SK-N-SH (cell line): Measurements from ENCODE around the gene TSPAN15. TPM values are rescaled to one million over a fixed set of nuclear protein-coding genes. Genes with fewer than 3 reads are reported as not detected.

Experiments used
- CTCF ChIA-PET: fragments of 300-600, 350-600 bp; formaldehyde crosslinking; extraction: SDS; loops from one replicate; lab custom pipeline; 2021; lab: Yijun Ruan, JAX
- POLR2A ChIA-PET: fragments of 350-600 bp; sonication (Branson Sonifier 250); formaldehyde crosslinking; extraction: SDS; loops from one replicate; lab custom pipeline; 2020; ENCODE audit warnings: antibody characterized with exemption, inconsistent platforms; lab: Yijun Ruan, JAX
- DNase-seq: peaks from one replicate; pipeline ENCODE4 v3.0.0; 2012
- H2AFZ ChIP-seq: fragments of 200-600 bp; sonication (generic); 2 replicates; pipeline ENCODE4 v1.8.1; 2016; ENCODE audit warnings: antibody characterized with exemption, mild to moderate bottlenecking, low read depth
- H3F3A ChIP-seq: fragments of 200-600 bp; sonication (generic); replicated peaks from 2 replicates; pipeline ENCODE3; 2016; ENCODE audit warnings: antibody characterized with exemption, mild to moderate bottlenecking; ENCODE audit not compliant: insufficient read depth
- H3K27ac ChIP-seq, 2 experiments: fragments of 200-500 bp in 1 of 2; fragments of 200-600 bp in 1 of 2; sonication (Bioruptor generic) in 1 of 2; sonication (generic), shearing (Covaris generic) in 1 of 2; 2 replicates each; pipeline versions ENCODE4 v1.5.1 to v1.6.1; 2014 to 2016; ENCODE audit warnings: low read depth in 2 of 2, inconsistent platforms in 1 of 2, low read length in 1 of 2, mild to moderate bottlenecking in 1 of 2, mixed read lengths in 1 of 2
- H3K27me3 ChIP-seq: fragments of 200-600 bp; sonication (generic), shearing (Covaris generic); 2 replicates; pipeline ENCODE4 v1.6.1; 2016; ENCODE audit warnings: mixed run types; ENCODE audit not compliant: insufficient read depth
- H3K36me3 ChIP-seq, 2 experiments: fragments of 200-500 bp in 1 of 2; fragments of 200-600 bp in 1 of 2; sonication (Bioruptor generic) in 1 of 2; sonication (generic) in 1 of 2; replicated peaks in 1 of 2; 2 replicates each; pipeline versions ENCODE3 to v1.5.1; 2014 to 2016; ENCODE audit warnings: low read length in 1 of 2, mild to moderate bottlenecking in 1 of 2; ENCODE audit not compliant: insufficient read depth in 2 of 2, control insufficient read depth in 1 of 2
- H3K4me1 ChIP-seq, 2 experiments: fragments of 200-500 bp in 1 of 2; fragments of 200-600 bp in 1 of 2; sonication (Bioruptor generic) in 1 of 2; sonication (generic), shearing (Covaris generic) in 1 of 2; 2 replicates each; pipeline versions ENCODE4 v1.5.1 to v1.6.1; 2014 to 2016; ENCODE audit warnings: low read depth in 1 of 2, low read length in 1 of 2, mixed run types in 1 of 2; ENCODE audit not compliant: insufficient read depth in 2 of 2, control insufficient read depth in 1 of 2
- H3K4me2 ChIP-seq: fragments of 200-600 bp; sonication (generic), shearing (Covaris generic); 2 replicates; pipeline ENCODE4 v1.6.1; 2017; ENCODE audit warnings: mixed run types
- H3K4me3 ChIP-seq, 2 experiments: fragments of 200-500 bp in 1 of 2; fragments of 200-600 bp in 1 of 2; sonication (Bioruptor generic) in 1 of 2; sonication (generic), shearing (Covaris generic) in 1 of 2; 2 replicates each; pipeline versions ENCODE4 v1.5.1 to v1.8.1; 2014 to 2016; ENCODE audit warnings: low read depth in 2 of 2, inconsistent platforms in 1 of 2, low read length in 1 of 2, mild to moderate bottlenecking in 1 of 2, mixed read lengths in 1 of 2, moderate library complexity in 1 of 2
- H3K79me2 ChIP-seq: fragments of 200-600 bp; sonication (generic); 2 replicates; pipeline ENCODE4 v1.8.1; 2017; ENCODE audit warnings: mild to moderate bottlenecking; ENCODE audit not compliant: insufficient read depth
- H3K9ac ChIP-seq: fragments of 200-600 bp; sonication (generic); 2 replicates; pipeline ENCODE4 v1.6.1; 2017; ENCODE audit warnings: mixed run types
- H3K9me2 ChIP-seq: fragments of 200-600 bp; sonication (generic); 2 replicates; pipeline ENCODE4 v1.6.1; 2017; ENCODE audit warnings: mixed run types
- H3K9me3 ChIP-seq: fragments of 200-600 bp; sonication (generic); 2 replicates; pipeline ENCODE4 v1.6.1; 2017; ENCODE audit warnings: mixed run types, mild to moderate bottlenecking, moderate library complexity
- H4K20me1 ChIP-seq: fragments of 200-600 bp; sonication (generic); 2 replicates; pipeline ENCODE4 v1.6.1; 2017; ENCODE audit warnings: mild to moderate bottlenecking, mixed run types; ENCODE audit not compliant: insufficient read depth
- CHD2 ChIP-seq: fragments of 150-350 bp; IDR thresholded peaks from 2 replicates; pipeline ENCODE4 v1.6.1; 2018; ENCODE audit warnings: low read length; ENCODE audit not compliant: partially characterized antibody
- EZH2phosphoT487 ChIP-seq: fragments of 200-600 bp; sonication (generic); IDR thresholded peaks from 2 replicates; pipeline ENCODE4 v1.6.1; 2017; ENCODE audit warnings: low read depth, mixed run types, mild to moderate bottlenecking, antibody characterized with exemption, moderate library complexity, borderline replicate concordance
- FOSL2 ChIP-seq: IDR thresholded peaks from 2 replicates; pipeline ENCODE4 v1.4.0; 2012; ENCODE audit warnings: low read depth, mild to moderate bottlenecking, moderate library complexity, borderline replicate concordance
- FOXJ3 ChIP-seq: sonication (generic); formaldehyde crosslinking; IDR thresholded peaks from 2 replicates; pipeline ENCODE4 v1.5.1; 2020; ENCODE audit warnings: mild to moderate bottlenecking, missing genetic modification reagents
- FOXM1 ChIP-seq: IDR thresholded peaks from 2 replicates; pipeline ENCODE4 v1.4.0; 2012; ENCODE audit warnings: low read depth, mild to moderate bottlenecking
- GABPA ChIP-seq: IDR thresholded peaks from 2 replicates; pipeline ENCODE4 v1.4.0; 2012; ENCODE audit warnings: low read depth, mild to moderate bottlenecking
- IRF3 ChIP-seq: fragments of 150-350 bp; IDR thresholded peaks from 2 replicates; pipeline ENCODE4 v1.6.1; 2016; ENCODE audit warnings: mild to moderate bottlenecking, low read depth, low read length
- JUND ChIP-seq: IDR thresholded peaks from 2 replicates; pipeline ENCODE4 v1.4.0; 2012
- NFIC ChIP-seq: IDR thresholded peaks from 2 replicates; pipeline ENCODE4 v1.4.0; 2012; ENCODE audit warnings: borderline replicate concordance
- NRF1 ChIP-seq: IDR thresholded peaks from 2 replicates; pipeline ENCODE4 v1.6.1; 2012; ENCODE audit warnings: low read depth, mild to moderate bottlenecking, low read length
- POLR2AphosphoS5 ChIP-seq: IDR thresholded peaks from 2 replicates; pipeline ENCODE4 v1.6.1; 2012; ENCODE audit warnings: low read depth, low read length
- REST ChIP-seq: IDR thresholded peaks from 2 replicates; pipeline ENCODE4 v1.6.1; 2012; ENCODE audit warnings: mild to moderate bottlenecking, low read depth, low read length, moderate library complexity
- RFX5 ChIP-seq: IDR thresholded peaks from 2 replicates; pipeline ENCODE4 v1.6.1; 2012; ENCODE audit warnings: mild to moderate bottlenecking, improper control_type of control experiment, low read length
- RXRA ChIP-seq: IDR thresholded peaks from 2 replicates; pipeline ENCODE4 v1.4.0; 2012; ENCODE audit warnings: low read depth, mild to moderate bottlenecking, borderline replicate concordance
- TAF1 ChIP-seq: IDR thresholded peaks from 2 replicates; pipeline ENCODE4 v1.6.1; 2012; ENCODE audit warnings: low read depth, mild to moderate bottlenecking, low read length, moderate library complexity, borderline replicate concordance
- TCF12 ChIP-seq: IDR thresholded peaks from 2 replicates; pipeline ENCODE4 v1.4.0; 2012
- USF1 ChIP-seq: IDR thresholded peaks from 2 replicates; pipeline ENCODE4 v1.4.0; 2012; ENCODE audit warnings: low read depth, borderline replicate concordance
- YY1 ChIP-seq: IDR thresholded peaks from 2 replicates; pipeline ENCODE4 v1.4.0; 2012; ENCODE audit warnings: low read depth, mild to moderate bottlenecking
- ZBTB33 ChIP-seq: IDR thresholded peaks from 2 replicates; pipeline ENCODE4 v1.4.0; 2012; ENCODE audit warnings: low read depth, borderline replicate concordance
- WGBS: methylation state at CpG from one replicate; pipeline ENCODE4 v1.1.6; 2017; ENCODE audit warnings: low lambda C conversion rate; 5-methylcytosine and 5-hydroxymethylcytosine counted together
- polyA plus RNA-seq, 3 experiments: library from polyadenylated mRNA; depleted of rRNA; stranded (reverse); fragments of >200 nt; gene quantifications; 2 replicates each; pipeline ENCODE4 v1.2.3, GENCODE V29; 2012

Gene TSPAN15
- polyA plus RNA-seq, 1 of the 3 experiments (the other 2 are of a cell fraction) = 8.5 TPM

- CTCF ChIA-PET = interaction anchor here (1.3 to 1.5 kb wide), 2 partner anchors 8 to 72 kb away, joined by 3 to 6 read pairs; no protein-coding TSS in a partner anchor
These were observed 15.2 kb upstream of the TSPAN15 start for GRCh38 chr10:69435966-69436520.

GRCh38 chr10:69437321-69438259 lies 13.7 kb upstream of the TSPAN15 start:
- Histone ChIP-seq H3K27ac (no peak overlapping the region), H4K20me1 (no peaks in the 10 kb centered on the region), H3K27me3 (no peaks in the 10 kb centered on the region), H3K9ac (no peak overlapping the region), H3K36me3 (no peaks in the 10 kb centered on the region), H3F3A (no peaks in the 10 kb centered on the region), H3K4me2 (no peak overlapping the region), H3K79me2 (no peaks in the 10 kb centered on the region), H3K9me2 (no peaks in the 10 kb centered on the region), H3K9me3 (no peaks in the 10 kb centered on the region), H3K4me1 (peaks cover 9 to 15% of the 10 kb centered on the region in 2 experiments; a peak in 3 of 4 replicates), H3K4me3 (no peak overlapping the region), H2AFZ (peak overlapping the region; percentile 80; the same call in 1 of the 2 replicates)
- no peak for DNase-seq
- WGBS = 81% methylated on average over 13 of the region's 13 CpGs
- no peak for TF ChIP-seq EZH2phosphoT487
- no peak for TF ChIP-seq NRF1
- TF ChIP-seq RXRA = no peak
- no peak for TF ChIP-seq YY1
- TF ChIP-seq REST = no peak
- TF ChIP-seq FOXJ3 (CRISPR knock-in tag) = no peak
- TF ChIP-seq POLR2AphosphoS5 = no peak
- TF ChIP-seq GABPA = no peak
- TF ChIP-seq TCF12 = no peak
- no peak for TF ChIP-seq FOXM1
- no peak for TF ChIP-seq IRF3
- TF ChIP-seq ZBTB33 = no peak
- TF ChIP-seq CHD2 = no peak
- no peak for TF ChIP-seq TAF1
- ChIA-PET CTCF (interaction anchor here (1.0 to 1.5 kb wide), 3 partner anchors 31 to 70 kb away, joined by 3 read pairs; no protein-coding TSS in a partner anchor), POLR2A (no interaction called here)

More at GRCh38 chr10:69435966-69436520, 15.2 kb upstream of the TSPAN15 start:
- H3K36me3 ChIP-seq = no peaks in the 10 kb centered on the region
- H3K27me3 ChIP-seq = no peaks in the 10 kb centered on the region
- no peak overlapping the region for H3K27ac ChIP-seq
- TF ChIP-seq NFIC (no peak), FOSL2 (no peak), RFX5 (no peak), JUND (no peak), USF1 (no peak)
- TF ChIP-seq, all 33 proteins: peak for 0
- H3K9ac ChIP-seq = no peak overlapping the region
- H3K79me2 ChIP-seq = no peaks in the 10 kb centered on the region
- no peak for DNase-seq
- H4K20me1 ChIP-seq = no peaks in the 10 kb centered on the region
- no peaks in the 10 kb centered on the region for H3F3A ChIP-seq
- 82% methylated on average over 13 of the region's 14 CpGs for WGBS
- H3K4me2 ChIP-seq = no peak overlapping the region
- no peaks in the 10 kb centered on the region for H3K9me3 ChIP-seq
- peaks cover 9 to 15% of the 10 kb centered on the region in 2 experiments; a peak in 3 of 4 replicates for H3K4me1 ChIP-seq
- no peaks in the 10 kb centered on the region for H3K9me2 ChIP-seq
- no peak overlapping the region for H3K4me3 ChIP-seq
- H2AFZ ChIP-seq = no peak overlapping the region
- POLR2A ChIA-PET = no interaction called here
